ENCODE data around the gene EIF4B. TPM values are rescaled to one million over a fixed set of nuclear protein-coding genes. Genes with fewer than 3 reads are reported as not detected.

Gene EIF4B, protein sequence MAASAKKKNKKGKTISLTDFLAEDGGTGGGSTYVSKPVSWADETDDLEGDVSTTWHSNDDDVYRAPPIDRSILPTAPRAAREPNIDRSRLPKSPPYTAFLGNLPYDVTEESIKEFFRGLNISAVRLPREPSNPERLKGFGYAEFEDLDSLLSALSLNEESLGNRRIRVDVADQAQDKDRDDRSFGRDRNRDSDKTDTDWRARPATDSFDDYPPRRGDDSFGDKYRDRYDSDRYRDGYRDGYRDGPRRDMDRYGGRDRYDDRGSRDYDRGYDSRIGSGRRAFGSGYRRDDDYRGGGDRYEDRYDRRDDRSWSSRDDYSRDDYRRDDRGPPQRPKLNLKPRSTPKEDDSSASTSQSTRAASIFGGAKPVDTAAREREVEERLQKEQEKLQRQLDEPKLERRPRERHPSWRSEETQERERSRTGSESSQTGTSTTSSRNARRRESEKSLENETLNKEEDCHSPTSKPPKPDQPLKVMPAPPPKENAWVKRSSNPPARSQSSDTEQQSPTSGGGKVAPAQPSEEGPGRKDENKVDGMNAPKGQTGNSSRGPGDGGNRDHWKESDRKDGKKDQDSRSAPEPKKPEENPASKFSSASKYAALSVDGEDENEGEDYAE
- total RNA-seq: 100 to 1,000 TPM; 343 to 522 (median 446) TPM
- 10 to 100 TPM; 72.8 to 88.6 TPM for polyA plus RNA-seq

DNA sequence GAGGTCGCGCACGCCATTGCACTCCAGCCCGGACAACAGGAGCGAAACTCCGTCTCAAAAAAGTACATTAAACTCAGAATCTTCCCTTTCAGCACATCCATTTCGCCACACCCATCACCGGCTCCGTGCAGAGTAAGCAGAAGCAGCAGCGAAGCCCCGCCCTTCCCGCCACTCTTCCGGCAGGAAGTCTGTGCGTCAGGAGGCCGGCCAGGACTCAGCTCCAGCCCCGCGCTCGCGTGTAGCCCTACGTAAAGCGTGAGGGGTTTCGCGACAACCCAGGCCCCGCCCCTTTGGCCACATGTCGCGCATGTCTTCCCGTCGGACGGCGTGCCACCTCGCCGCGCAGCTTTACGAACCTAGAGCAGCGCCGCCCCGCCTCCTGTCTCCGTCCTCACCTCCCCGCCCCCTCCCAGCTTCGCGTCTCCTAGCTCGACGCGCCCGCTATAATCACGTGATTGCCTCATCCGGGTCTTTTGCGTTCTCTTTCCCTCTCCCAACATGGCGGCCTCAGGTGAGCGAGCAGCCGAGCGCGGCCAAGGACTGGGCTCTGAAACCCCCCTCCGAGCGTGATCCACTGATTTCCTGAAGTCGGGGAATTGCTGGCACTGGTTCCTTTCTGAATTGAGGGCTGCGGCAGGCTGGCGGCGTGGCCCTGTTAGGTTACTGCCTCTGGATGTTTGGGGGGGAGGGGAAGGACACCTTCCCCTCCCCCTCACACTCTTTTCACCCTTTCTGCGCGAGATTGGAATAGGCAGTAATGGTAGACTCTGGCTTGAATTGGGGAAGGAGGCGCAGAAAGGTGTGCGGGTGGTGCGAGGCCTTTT lies at the start of gene EIF4B:
Gene EIF4B (plus strand): TSS at position 471 of the 824 bp plus-strand sequence. CDS start 28 bp downstream, at position 499.
- no peaks in the 10 kb centered on the region for H3K36me3 ChIP-seq
- FAIRE-seq (peak; percentile 92), ATAC-seq (peak; percentile 91 to 96 (median 92)), DNase-seq (peak; percentile 97 to 100 (median 100))
- peaks cover 18 to 34% (median 29%) of the 10 kb centered on the region in 3 donors for H3K4me1 ChIP-seq
- intact Hi-C loops (cut with DNase I): no loop called here
- 0% methylated on average over 64 of the region's 64 CpGs for WGBS, 2 donors
- H3K4me3 ChIP-seq: peak within 1 kb of the TSS; percentile 50 to 92 (median 85)
- TF ChIP-seq, protein P1, sequence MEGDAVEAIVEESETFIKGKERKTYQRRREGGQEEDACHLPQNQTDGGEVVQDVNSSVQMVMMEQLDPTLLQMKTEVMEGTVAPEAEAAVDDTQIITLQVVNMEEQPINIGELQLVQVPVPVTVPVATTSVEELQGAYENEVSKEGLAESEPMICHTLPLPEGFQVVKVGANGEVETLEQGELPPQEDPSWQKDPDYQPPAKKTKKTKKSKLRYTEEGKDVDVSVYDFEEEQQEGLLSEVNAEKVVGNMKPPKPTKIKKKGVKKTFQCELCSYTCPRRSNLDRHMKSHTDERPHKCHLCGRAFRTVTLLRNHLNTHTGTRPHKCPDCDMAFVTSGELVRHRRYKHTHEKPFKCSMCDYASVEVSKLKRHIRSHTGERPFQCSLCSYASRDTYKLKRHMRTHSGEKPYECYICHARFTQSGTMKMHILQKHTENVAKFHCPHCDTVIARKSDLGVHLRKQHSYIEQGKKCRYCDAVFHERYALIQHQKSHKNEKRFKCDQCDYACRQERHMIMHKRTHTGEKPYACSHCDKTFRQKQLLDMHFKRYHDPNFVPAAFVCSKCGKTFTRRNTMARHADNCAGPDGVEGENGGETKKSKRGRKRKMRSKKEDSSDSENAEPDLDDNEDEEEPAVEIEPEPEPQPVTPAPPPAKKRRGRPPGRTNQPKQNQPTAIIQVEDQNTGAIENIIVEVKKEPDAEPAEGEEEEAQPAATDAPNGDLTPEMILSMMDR (IDR thresholded peaks at IDR 0.05): no peak
- no peaks in the 10 kb centered on the region for H3K9me3 ChIP-seq
- H3K27ac ChIP-seq: peak within 1 kb of the TSS; percentile 52 to 92 (median 80)
- H3K27me3 ChIP-seq: no peaks in the 10 kb centered on the region

DNA sequence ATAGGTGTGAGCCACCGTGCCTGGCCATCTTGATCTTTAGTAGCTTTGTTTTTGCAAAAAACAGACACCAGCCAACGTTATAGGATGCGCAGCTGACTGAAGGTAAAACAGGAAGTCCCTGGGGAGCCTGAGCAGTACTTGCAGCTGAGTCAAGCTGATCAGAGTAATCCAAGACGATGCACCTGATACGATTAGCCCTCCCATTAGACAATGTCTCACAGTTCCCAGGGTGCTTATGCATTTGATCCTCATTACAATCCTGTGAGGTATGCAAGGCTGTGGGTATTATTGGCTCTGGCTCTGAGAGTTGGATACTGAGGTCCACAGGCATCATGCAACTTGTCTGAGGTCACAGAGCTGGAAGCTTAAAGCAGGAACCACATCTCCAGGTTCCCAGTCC lies 49.3 kb upstream of the EIF4B start:
- Histone ChIP-seq H3K36me3 (peaks cover 0 to 6% (median 0%) of the 10 kb centered on the region in 3 donors), H3K27me3 (no peaks in the 10 kb centered on the region), H3K4me1 (peaks cover 0 to under 1% (median 0%) of the 10 kb centered on the region in 3 donors), H3K9me3 (no peaks in the 10 kb centered on the region), H3K4me3 (no peak overlapping the region), H3K27ac (no peak overlapping the region)
- no peak for DNase-seq
- no peak for FAIRE-seq
- intact Hi-C loops (cut with DNase I): loop anchor here in 2 of 3 donors (10.0 kb wide), 1 partner anchor 52 kb away; the partner anchor contains the start of gene KRT8 (in 2 of the 2)
- TF ChIP-seq, protein P1 (IDR thresholded peaks at IDR 0.05): no peak
- no peak for ATAC-seq
- WGBS, 2 donors: 50 to 58% methylated on average over 5 of the region's 5 CpGs

DNA sequence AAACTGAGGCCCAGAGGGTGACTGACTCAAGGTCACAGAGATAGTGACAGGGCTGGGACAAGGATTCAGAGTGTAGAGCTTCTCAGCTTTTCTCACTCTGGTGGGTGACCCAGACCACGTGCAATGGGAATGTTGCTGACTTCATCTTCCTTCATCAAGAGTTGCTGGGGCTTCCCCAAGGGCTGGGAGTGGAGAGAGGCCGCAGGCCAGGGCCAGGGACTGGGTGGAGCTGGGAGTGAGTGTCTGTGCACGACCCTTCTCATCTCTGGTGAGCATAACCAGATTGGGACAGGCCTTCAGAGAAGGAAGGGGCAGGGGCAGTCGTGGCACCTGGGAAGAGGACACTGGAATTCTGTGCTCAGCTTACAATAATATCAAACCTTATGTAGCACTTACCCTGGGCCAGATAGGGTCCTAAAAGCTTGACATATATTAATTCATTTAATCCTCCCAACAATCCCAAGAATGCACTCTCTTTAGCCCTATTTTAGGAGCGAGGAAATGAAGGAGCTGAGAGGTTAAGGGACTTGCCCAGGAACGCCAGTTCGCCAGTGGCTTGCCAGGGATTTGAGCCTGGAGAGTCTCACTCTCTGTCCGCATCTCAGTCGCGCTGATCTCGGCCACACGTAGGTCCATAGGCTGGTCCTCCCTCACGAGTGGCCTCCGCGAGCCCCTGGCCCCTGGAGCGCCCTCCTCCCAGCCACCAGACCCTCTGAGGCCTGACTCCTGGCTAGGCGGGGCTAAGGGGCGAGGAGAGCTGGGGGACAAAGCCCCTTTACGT lies 41.5 kb upstream of the EIF4B start:
- TF ChIP-seq, protein P1 (IDR thresholded peaks at IDR 0.05): no peak
- no peaks in the 10 kb centered on the region for H3K27me3 ChIP-seq
- peak overlapping the region in 1 of 4 donors; percentile 43 for H3K4me3 ChIP-seq
- intact Hi-C loops (cut with DNase I): no loop called here
- no peaks in the 10 kb centered on the region for H3K36me3 ChIP-seq
- WGBS, 2 donors: 63 to 66% methylated on average over 19 of the region's 19 CpGs
- no peaks in the 10 kb centered on the region for H3K9me3 ChIP-seq
- no peak overlapping the region for H3K27ac ChIP-seq
- ATAC-seq: peak in 1 of 4 donors; percentile 43
- H3K4me1 ChIP-seq: peaks cover 0 to 2% (median 1%) of the 10 kb centered on the region in 3 donors
- no peak for FAIRE-seq
- no peak for DNase-seq

DNA sequence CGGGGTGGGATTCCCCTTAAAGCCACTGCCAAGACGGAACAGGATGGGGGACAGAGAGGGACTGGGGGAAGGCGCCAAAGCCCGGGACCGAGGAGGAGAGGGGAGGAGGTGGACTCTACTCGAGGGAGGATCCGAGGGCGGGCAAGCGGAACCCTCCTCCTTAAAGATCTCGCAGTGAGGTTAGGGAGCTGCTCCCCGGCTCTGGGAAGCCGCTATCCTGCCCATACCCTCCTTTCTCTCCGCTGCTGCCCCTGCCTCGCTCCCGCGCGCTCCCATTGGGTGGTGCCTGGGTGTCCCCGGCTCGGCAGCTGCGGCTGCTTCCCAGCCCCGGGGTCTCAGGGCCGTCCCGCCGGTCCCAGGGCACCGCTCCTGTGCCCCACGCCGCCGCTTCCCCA lies 40.9 kb upstream of the EIF4B start:
- intact Hi-C loops (cut with DNase I): no loop called here
- Histone ChIP-seq H3K9me3 (no peaks in the 10 kb centered on the region), H3K36me3 (no peaks in the 10 kb centered on the region), H3K27me3 (no peaks in the 10 kb centered on the region), H3K4me3 (peak overlapping the region in 1 of 4 donors; percentile 43), H3K27ac (no peak overlapping the region), H3K4me1 (peaks cover 1 to 8% (median 4%) of the 10 kb centered on the region in 3 donors)
- DNase-seq (peak in 1 of 6 donors; percentile 49), ATAC-seq (peak in 1 of 4 donors; percentile 55), FAIRE-seq (no peak)
- TF ChIP-seq, protein P1 (IDR thresholded peaks at IDR 0.05): no peak
- 21 to 24% methylated on average over 23 to 28 of the region's 28 CpGs for WGBS, 2 donors

All from pancreas (tissue), 10 donors.